T follicular helper cell (primary cell): ENCODE results near the gene MINDY4B.
"Not testable (repeated sequence)": the region's sequence is repeated elsewhere in the genome, so short reads cannot be mapped to it uniquely, and the experiment has no call there.

Experiments
- DNase-seq: peaks from one replicate; pipeline ENCODE4 v3.0.0-alpha.2; 2020; ENCODE audit warnings: low read depth

MINDY4B gene

GRCh38 chr3:150898046-150898754, 7.0 kb downstream of the MINDY4B start:
- no peak for DNase-seq

- DNase-seq, result no peak
Observed at GRCh38 chr3:150897592-150897991, 7.6 kb downstream of the MINDY4B start.

GRCh38 chr3:150890831-150891230, 14.4 kb downstream of the MINDY4B start:
- no peak for DNase-seq

GRCh38 chr3:150890295-150890694, 14.9 kb downstream of the MINDY4B start:
- no peak for DNase-seq

GRCh38 chr3:150889106-150889505, 16.1 kb downstream of the MINDY4B start:
- DNase-seq, result no peak

GRCh38 chr3:150887031-150887430, 18.2 kb downstream of the MINDY4B start:
- no peak for DNase-seq

GRCh38 chr3:150885535-150885934, 19.7 kb downstream of the MINDY4B start:
- DNase-seq, result no peak

GRCh38 chr3:150878996-150879575, 26.2 kb downstream of the MINDY4B start:
- DNase-seq, result no peak

- no peak for DNase-seq
Observed at GRCh38 chr3:150878290-150878689, 26.9 kb downstream of the MINDY4B start.

- no peak for DNase-seq
Observed at GRCh38 chr3:150877303-150877702, 27.9 kb downstream of the MINDY4B start.

GRCh38 chr3:150876611-150877265, 28.5 kb downstream of the MINDY4B start:
- no peak for DNase-seq

GRCh38 chr3:150875548-150875947, 29.7 kb downstream of the MINDY4B start:
- no peak for DNase-seq

- DNase-seq, result no peak
Observed at GRCh38 chr3:150874666-150875219, 30.5 kb downstream of the MINDY4B start.

GRCh38 chr3:150871192-150871591, 34.0 kb downstream of the MINDY4B start:
- no peak for DNase-seq

- no peak for DNase-seq
Observed at GRCh38 chr3:150870406-150870805, 34.8 kb downstream of the MINDY4B start.

GRCh38 chr3:150868282-150868681, 37.0 kb downstream of the MINDY4B start:
- DNase-seq, result no peak

GRCh38 chr3:150867434-150867833, 37.8 kb downstream of the MINDY4B start:
- DNase-seq, result no peak

GRCh38 chr3:150863921-150864320, 41.3 kb downstream of the MINDY4B start:
- DNase-seq, result not testable (repeated sequence)

- no peak for DNase-seq
Observed at GRCh38 chr3:150861851-150862250, 43.4 kb downstream of the MINDY4B start.

- not testable (repeated sequence) for DNase-seq
Observed at GRCh38 chr3:150857936-150858335, 47.3 kb downstream of the MINDY4B start.

GRCh38 chr3:150850191-150850590, 55.0 kb downstream of the MINDY4B start:
- DNase-seq, result no peak

- DNase-seq, result no peak
Observed at GRCh38 chr3:150848864-150849263, 56.4 kb downstream of the MINDY4B start.

GRCh38 chr3:150847433-150847832, 57.8 kb downstream of the MINDY4B start:
- DNase-seq, result no peak
